DMS53 treated with DMSO at 0.1 percent for 48 hours (cell line): ENCODE data around the gene PPM1H.

Experiments used
- DNase-seq: peaks from one replicate; lab custom pipeline; 2025; ENCODE audit not compliant: unreplicated experiment; lab: John Stamatoyannopoulos, UW

The PPM1H gene

GRCh38 chr12:62801796-62802195 is 133.2 kb downstream of the PPM1H start:
- DNase-seq, result no peak

- no peak for DNase-seq
Observed at GRCh38 chr12:62800707-62801400, 134.1 kb downstream of the PPM1H start.

GRCh38 chr12:62799766-62800406 is 135.1 kb downstream of the PPM1H start:
- peak; percentile 69 for DNase-seq

GRCh38 chr12:62799126-62799736 is 135.7 kb downstream of the PPM1H start:
- DNase-seq, result peak; percentile 52

GRCh38 chr12:62794218-62794583 is 140.7 kb downstream of the PPM1H start:
- no peak for DNase-seq

- peak; percentile 82 for DNase-seq
Observed at GRCh38 chr12:62793256-62794217, 141.4 kb downstream of the PPM1H start.

- no peak for DNase-seq
Observed at GRCh38 chr12:62792236-62792870, 142.6 kb downstream of the PPM1H start.

- DNase-seq, result no peak
Observed at GRCh38 chr12:62789851-62790250, 145.1 kb downstream of the PPM1H start.

GRCh38 chr12:62787611-62788010 is 147.3 kb downstream of the PPM1H start:
- no peak for DNase-seq

- no peak for DNase-seq
Observed at GRCh38 chr12:62787023-62787422, 147.9 kb downstream of the PPM1H start.

- DNase-seq, result peak; percentile 84
Observed at GRCh38 chr12:62785941-62786559, 148.9 kb downstream of the PPM1H start.

GRCh38 chr12:62784576-62784975 is 150.4 kb downstream of the PPM1H start:
- no peak for DNase-seq

- no peak for DNase-seq
Observed at GRCh38 chr12:62783881-62784280, 151.1 kb downstream of the PPM1H start.

- DNase-seq, result no peak
Observed at GRCh38 chr12:62781136-62781880, 153.6 kb downstream of the PPM1H start.

- DNase-seq, result no peak
Observed at GRCh38 chr12:62779488-62779887, 155.5 kb downstream of the PPM1H start.

GRCh38 chr12:62778187-62778586 is 156.8 kb downstream of the PPM1H start:
- DNase-seq, result no peak

- no peak for DNase-seq
Observed at GRCh38 chr12:62776997-62777396, 158.0 kb downstream of the PPM1H start.

- no peak for DNase-seq
Observed at GRCh38 chr12:62776575-62776974, 158.4 kb downstream of the PPM1H start.

GRCh38 chr12:62774794-62775193 is 160.2 kb downstream of the PPM1H start:
- DNase-seq, result no peak
